GM12872 (cell line): ENCODE measurements around the gene NFYC.
A peak's percentile ranks its signal among the peaks of the same experiment; 100 is the strongest.

Experiments
- CTCF ChIP-seq: IDR thresholded peaks from 3 replicates; pipeline ENCODE4 v1.5.1; 2011; ENCODE audit warnings: low read depth, mild to moderate bottlenecking, low read length, moderate library complexity; ENCODE audit not compliant: insufficient read depth

NFYC gene

DNA sequence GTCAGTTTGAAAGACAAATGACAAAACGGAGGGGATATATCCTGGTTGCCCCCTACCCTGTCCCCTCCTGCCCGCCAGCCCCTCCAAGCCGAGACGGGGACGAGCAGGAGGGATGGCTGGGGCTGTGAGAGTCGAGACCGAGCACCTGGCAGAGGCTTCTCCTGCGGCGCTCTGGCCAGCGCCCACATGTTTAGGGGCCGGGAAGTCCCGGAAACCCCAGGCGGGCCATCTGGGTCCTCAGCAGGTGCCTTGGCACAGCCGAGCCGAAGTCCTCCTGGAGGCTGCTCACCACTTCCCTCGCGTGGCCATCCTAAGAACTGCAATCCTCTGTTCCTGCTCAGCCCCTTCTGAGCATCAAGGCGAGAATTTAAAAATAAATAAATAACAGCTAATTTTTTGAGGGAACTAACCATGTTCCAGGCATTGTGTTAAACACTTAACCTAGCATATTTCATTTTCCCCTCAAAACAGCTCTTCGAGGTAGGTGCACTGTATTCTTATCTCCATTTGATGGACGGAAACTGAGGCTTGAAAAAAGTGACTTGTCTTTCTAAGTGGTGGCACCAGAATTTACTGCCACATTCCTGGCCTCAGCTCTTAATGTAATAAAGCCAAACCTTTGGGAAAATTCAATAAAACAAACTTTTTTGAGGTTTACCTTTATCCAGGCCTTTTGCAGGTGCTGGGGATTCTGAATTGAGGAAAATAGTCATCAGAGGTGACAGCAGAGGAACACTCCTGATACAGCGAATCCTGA is 22.6 kb upstream of the NFYC start:
- peak; percentile 95 for TF ChIP-seq CTCF

- no peak for TF ChIP-seq CTCF
Measured at GRCh38 chr1:40673452-40673851, 18.1 kb upstream of the NFYC start.

DNA sequence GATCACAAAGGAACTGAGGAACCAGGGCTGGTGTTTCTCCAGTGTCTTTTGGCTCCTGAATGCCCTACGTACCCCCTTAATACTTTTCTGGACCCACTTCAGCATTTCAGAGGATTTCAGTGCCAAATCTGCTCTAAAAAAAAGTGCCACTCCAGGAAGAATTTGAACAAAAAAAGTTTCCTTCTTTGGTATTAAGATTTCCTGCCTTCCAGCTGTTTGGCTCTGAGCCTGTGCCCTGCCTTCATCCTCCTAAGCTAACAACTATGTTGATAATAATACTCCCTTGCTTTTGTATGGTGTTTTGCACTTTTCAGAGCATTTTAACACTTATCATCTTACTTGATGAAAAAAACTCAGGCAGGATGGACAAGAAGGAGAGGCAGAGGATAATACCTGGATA is 15.0 kb upstream of the NFYC start:
- TF ChIP-seq CTCF, result no peak

DNA sequence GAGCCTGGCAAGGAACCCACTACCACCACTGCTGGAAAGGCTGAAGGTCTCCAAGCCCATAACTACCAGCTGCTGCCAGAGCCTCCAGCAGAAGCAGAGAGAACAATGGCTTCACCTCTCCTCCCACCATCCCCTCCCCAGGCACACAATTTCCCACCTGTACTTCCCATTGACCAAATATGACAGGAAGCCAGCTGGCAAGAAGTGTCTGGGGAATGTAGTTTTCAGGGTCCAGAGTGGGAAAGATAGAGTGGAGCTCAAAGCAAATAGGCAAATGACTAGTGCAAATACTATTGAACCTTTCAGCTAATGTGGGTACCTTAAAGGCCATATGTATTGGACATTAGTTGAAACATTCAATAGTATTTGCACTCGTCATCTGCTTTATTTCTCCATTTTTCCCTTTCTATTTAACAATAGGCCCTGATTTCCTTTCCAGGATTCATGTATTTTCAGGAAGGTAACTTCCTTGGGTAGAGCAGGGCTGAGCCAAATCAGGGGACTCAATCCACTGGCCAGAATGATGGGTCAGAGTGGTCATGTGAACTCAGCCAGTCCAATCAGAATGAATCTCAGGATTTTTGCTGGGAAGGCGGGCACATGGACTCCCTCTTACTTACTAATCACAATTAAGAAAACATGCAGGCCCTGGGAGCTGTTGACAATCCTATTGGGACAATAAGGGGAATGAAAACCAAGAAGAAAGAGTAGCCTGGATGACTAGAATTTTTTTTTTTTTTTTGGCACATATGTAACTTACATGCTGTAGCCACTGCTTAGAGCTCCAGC is 12.1 kb upstream of the NFYC start:
- no peak for TF ChIP-seq CTCF

- no peak for TF ChIP-seq CTCF
Measured at GRCh38 chr1:40684669-40685068, 6.8 kb upstream of the NFYC start.

DNA sequence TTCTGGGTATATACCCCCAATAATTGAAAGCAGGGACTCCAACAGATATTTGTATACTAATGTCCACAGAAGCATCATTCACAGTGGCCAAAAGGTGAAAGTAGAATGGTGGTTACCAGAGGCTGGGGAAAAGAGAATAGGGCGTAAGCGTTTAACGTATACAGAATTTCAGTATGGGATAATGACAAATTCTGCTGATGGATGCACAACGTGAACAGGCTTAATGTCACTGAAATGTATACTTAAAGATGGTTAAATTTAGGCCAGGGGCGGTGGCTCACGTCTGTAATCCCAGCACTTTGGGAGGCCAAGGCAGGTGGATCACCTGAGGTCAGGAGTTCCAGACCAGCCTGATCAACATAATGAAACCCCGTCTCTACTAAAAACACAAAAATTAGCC is 4.4 kb upstream of the NFYC start:
- TF ChIP-seq CTCF, result no peak

DNA sequence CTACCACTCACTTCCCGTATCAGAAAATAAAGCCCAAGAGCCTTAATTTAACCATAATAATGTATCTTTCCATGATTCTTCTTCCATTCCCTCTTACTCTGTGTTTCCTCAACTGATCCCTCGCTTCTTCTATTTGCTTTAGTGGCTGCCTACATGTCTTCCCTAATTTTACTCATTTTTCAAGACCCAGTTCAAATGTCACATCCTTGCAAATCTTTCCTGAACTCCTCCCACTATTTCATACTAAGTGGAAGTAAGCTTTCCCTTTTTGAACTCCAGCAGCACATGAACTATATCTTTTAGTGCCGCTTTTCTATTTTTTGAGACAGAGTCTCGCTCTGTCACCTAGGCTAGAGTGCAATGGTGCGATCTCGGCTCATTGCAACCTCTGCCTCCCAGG is 3.8 kb upstream of the NFYC start:
- TF ChIP-seq CTCF, result no peak
